Limb (tissue), 2 donors: Measurements from ENCODE around the gene PLIN4.

ENCODE experiments used
- DNase-seq, 2 donors: peaks; one replicate each; pipeline ENCODE4 v3.0.0-alpha.2; 2016; ENCODE audit errors: extremely low spot score in 2 of 2

Gene PLIN4

GRCh38 chr19:4456843-4457653 is 61.2 kb downstream of the PLIN4 start:
- peak; percentile 66 to 90 for DNase-seq

- peak; percentile 55 to 66 for DNase-seq
These were observed 61.8 kb downstream of the PLIN4 start for GRCh38 chr19:4456476-4456842.

- DNase-seq = peak; percentile 31 to 68
These were observed 62.4 kb downstream of the PLIN4 start for GRCh38 chr19:4455719-4456475.

- no peak for DNase-seq
These were observed 63.3 kb downstream of the PLIN4 start for GRCh38 chr19:4454747-4455718.

GRCh38 chr19:4453232-4454179 is 64.8 kb downstream of the PLIN4 start:
- DNase-seq = no peak

- no peak for DNase-seq
These were observed 65.9 kb downstream of the PLIN4 start for GRCh38 chr19:4452230-4452990.
